DOHH2 (cell line): ENCODE data around the gene MGAT4A.

Experiments
- EZH2phosphoT487 ChIP-seq: fragments of 200-600 bp; sonication (generic); IDR thresholded peaks from 2 replicates; pipeline ENCODE4 v1.6.1; 2017; ENCODE audit warnings: borderline replicate concordance, mild to moderate bottlenecking, antibody characterized with exemption, low read length, moderate library complexity, mixed read lengths
- TF ChIP-seq, protein P1 (sequence below): fragments of 200-600 bp; sonication (generic); IDR thresholded peaks from one replicate; pipeline ENCODE4 v1.5.1; 2014; ENCODE audit warnings: antibody characterized with exemption, mild to moderate bottlenecking, low read depth, low read length; ENCODE audit not compliant: poor library complexity, severe bottlenecking

DNA sequence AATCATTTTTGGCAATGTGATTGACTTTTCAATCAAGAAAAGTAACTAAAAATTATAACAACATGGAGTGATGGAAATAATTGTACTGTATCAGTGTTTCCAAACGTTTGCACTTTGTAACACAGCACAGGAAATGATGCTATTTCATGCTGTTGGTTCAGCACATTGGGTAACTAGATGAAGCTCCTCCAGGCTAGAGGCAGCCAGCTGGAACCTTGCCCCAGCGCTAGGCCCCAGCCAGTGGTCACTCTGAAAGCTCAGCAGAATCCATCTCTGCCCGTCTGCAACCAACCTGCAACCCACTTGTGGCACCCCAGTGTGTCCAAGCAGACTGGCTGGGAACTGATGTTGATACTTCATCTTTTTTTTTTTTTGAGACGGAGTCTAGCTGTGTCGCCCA is 107.3 kb downstream of the MGAT4A start:
- TF ChIP-seq, protein P1, sequence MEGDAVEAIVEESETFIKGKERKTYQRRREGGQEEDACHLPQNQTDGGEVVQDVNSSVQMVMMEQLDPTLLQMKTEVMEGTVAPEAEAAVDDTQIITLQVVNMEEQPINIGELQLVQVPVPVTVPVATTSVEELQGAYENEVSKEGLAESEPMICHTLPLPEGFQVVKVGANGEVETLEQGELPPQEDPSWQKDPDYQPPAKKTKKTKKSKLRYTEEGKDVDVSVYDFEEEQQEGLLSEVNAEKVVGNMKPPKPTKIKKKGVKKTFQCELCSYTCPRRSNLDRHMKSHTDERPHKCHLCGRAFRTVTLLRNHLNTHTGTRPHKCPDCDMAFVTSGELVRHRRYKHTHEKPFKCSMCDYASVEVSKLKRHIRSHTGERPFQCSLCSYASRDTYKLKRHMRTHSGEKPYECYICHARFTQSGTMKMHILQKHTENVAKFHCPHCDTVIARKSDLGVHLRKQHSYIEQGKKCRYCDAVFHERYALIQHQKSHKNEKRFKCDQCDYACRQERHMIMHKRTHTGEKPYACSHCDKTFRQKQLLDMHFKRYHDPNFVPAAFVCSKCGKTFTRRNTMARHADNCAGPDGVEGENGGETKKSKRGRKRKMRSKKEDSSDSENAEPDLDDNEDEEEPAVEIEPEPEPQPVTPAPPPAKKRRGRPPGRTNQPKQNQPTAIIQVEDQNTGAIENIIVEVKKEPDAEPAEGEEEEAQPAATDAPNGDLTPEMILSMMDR: no peak
- TF ChIP-seq EZH2phosphoT487: no peak
